ENCODE data around the gene ARRDC3.

The ARRDC3 gene, protein sequence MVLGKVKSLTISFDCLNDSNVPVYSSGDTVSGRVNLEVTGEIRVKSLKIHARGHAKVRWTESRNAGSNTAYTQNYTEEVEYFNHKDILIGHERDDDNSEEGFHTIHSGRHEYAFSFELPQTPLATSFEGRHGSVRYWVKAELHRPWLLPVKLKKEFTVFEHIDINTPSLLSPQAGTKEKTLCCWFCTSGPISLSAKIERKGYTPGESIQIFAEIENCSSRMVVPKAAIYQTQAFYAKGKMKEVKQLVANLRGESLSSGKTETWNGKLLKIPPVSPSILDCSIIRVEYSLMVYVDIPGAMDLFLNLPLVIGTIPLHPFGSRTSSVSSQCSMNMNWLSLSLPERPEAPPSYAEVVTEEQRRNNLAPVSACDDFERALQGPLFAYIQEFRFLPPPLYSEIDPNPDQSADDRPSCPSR

DNA sequence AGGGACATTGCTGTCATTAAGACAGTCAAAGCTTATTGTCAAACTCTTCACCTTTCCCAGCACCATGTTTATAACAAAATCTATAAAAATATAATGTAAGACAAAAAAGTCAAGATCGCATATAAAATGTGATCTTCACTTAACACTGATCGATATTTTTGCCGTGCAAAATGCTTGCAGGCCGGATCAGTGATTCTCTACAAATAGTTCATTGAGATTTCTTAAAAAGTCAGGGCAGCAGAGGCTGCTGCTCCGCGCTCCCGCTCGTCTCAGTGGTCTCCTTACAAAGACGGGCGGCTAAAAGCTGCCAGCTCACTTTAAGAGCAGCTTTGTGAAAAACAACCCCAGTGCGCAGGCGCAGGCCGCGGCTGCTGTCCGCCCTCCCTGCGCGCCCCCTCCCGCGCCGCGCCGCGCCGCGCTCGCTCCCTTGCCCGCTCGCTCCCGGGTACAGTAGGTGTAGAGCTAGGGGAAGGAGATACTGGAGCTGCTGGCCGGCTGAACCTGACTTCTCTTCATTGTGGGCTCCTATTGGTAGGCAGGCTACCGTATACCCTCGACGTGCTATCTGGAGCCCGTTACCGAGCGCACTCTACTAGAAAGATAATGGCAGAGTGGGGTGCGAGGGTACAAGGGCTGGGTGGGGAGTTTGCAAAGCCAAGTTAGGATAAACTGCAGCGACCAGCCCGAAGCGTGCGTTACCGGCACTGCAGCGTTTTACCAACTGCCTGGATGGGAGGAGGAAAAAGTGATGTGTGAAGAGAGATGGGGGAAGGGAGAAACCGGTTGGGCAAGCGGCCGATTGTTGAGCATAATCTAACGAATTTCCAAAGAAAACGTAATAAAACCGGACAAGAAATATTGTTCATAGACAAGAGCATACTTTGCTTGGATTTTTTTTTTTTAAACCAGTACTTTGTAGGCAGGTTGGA lies at the start of gene ARRDC3:
Gene ARRDC3 (minus strand): TSS at position 291 of the 929 bp plus-strand sequence. CDS start 225 bp downstream, at position 66.
- peak; percentile 94 for DNase-seq (ENCODE audit: low read depth)
- TF ChIP-seq, protein P1, sequence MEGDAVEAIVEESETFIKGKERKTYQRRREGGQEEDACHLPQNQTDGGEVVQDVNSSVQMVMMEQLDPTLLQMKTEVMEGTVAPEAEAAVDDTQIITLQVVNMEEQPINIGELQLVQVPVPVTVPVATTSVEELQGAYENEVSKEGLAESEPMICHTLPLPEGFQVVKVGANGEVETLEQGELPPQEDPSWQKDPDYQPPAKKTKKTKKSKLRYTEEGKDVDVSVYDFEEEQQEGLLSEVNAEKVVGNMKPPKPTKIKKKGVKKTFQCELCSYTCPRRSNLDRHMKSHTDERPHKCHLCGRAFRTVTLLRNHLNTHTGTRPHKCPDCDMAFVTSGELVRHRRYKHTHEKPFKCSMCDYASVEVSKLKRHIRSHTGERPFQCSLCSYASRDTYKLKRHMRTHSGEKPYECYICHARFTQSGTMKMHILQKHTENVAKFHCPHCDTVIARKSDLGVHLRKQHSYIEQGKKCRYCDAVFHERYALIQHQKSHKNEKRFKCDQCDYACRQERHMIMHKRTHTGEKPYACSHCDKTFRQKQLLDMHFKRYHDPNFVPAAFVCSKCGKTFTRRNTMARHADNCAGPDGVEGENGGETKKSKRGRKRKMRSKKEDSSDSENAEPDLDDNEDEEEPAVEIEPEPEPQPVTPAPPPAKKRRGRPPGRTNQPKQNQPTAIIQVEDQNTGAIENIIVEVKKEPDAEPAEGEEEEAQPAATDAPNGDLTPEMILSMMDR (IDR thresholded peaks at IDR 0.05; ENCODE audit: insufficient read depth, low read depth, low read length, missing control alignments), result no peak
- peak within 1 kb of the TSS; percentile 84 for H3K4me3 ChIP-seq (ENCODE audit: low read length)

DNA sequence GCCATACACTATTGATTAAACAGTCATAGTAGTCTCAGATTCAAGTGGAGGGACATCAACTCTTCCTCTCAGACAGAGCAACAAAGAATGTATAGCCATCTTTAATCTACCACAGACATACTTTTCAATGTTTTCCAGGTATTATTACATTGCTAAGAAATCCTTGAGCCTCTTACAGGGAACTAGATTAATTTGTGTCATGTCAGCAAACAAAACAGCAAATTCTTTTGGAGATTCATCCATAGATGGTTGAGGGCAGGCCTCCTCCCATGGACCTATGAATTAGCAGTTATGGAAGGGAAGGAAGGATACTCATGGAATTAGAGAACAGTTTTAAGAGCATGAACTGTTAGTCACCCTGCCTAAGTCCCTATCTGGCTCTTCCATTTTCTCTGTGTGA lies 47.8 kb upstream of the ARRDC3 start:
- TF ChIP-seq, protein P1 (IDR thresholded peaks at IDR 0.05; ENCODE audit: insufficient read depth, low read depth, low read length, missing control alignments), result no peak
- no peak overlapping the region for H3K4me3 ChIP-seq (ENCODE audit: low read length)
- no peak for DNase-seq (ENCODE audit: low read depth)

DNA sequence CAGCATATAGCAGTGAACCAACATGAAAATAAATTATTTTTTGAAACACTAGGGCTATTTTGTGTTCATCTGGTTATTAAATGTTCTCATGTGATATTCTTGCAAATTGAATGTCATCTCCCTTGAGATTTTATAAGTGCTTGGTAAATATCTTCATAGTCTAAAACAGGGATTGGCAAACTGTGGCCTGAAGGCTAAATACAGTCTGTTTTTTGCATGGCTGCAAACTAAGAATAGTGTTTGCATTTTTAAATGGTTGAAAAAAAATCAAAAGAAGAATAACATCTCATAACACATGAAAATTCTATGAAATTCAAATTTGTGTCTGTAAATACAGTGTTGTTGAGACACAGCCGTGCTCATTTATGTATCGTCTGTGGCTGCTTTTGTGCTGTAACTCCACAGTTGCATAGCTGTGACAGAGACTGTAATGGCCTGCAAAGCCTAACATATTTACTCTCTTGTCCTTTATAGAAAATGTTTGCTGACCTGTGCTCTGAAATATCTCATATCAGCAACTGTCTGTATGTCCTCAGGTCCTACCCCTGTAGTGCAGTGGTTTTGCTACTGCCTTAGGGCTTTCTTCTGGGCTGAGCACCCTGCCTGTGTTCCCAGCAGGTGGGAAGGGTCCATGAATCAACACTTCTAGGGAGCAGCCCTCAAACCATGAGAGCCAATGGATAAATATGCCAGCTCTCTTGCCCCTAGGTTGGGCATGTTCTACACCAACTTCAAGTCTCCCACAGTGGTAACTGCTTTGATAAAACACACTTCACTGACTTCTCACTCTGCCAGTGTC lies 41.7 kb upstream of the ARRDC3 start:
- H3K4me3 ChIP-seq (ENCODE audit: low read length), result no peak overlapping the region
- TF ChIP-seq, protein P1 (IDR thresholded peaks at IDR 0.05; ENCODE audit: insufficient read depth, low read depth, low read length, missing control alignments), result no peak
- DNase-seq (ENCODE audit: low read depth), result no peak

DNA sequence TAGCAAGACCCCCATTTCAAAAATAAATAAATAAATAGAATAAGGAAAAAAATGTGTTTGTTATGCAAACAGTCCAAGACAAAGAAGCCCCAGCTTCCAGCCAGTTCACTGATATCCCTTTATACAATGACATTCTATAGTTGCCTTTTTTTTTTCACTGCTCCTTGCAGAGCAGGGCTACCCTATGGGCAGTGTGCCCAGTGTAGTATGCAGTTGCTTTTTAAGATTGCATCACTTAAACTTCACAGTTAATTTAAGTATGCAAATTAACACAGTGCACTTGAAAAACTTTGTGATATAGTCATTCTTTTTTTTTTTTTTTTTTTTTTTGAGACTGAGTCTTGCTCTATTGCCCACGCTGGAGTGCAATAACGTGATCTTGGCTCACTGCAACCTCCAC lies 40.8 kb upstream of the ARRDC3 start:
- no peak overlapping the region for H3K4me3 ChIP-seq (ENCODE audit: low read length)
- DNase-seq (ENCODE audit: low read depth), result no peak
- TF ChIP-seq, protein P1 (IDR thresholded peaks at IDR 0.05; ENCODE audit: insufficient read depth, low read depth, low read length, missing control alignments), result no peak

DNA sequence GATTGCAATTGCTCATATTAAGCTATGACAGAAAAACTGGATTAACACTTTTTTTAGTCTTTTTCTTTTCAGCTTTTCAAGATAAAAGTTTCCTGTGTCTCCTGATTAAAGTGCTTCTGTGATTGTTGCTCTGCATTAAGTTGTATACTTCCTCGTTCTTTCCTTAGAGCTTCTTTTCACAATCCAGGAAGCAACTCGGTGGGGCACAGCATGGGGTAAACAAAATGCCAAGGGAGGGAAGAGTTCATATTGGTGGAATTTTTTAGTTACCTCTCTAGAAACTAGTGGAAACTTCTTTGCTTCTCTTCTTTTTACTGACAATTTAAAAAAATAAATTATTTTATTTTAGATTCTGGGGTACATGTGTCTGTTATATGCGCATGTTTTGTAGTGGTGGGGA lies 37.8 kb upstream of the ARRDC3 start:
- H3K4me3 ChIP-seq (ENCODE audit: low read length), result no peak overlapping the region
- TF ChIP-seq, protein P1 (IDR thresholded peaks at IDR 0.05; ENCODE audit: insufficient read depth, low read depth, low read length, missing control alignments), result no peak
- no peak for DNase-seq (ENCODE audit: low read depth)

Data from epithelial cell of esophagus (primary cell).